Hippocampal formation (tissue), 2 donors: Measurements from ENCODE around the gene FXYD3.
"Not testable (repeated sequence)": the region's sequence is repeated elsewhere in the genome, so short reads cannot be mapped to it uniquely, and the experiment has no call there.

ENCODE experiments used
- DNase-seq, 2 donors: peaks; one replicate each; lab custom pipeline; 2025; lab: John Stamatoyannopoulos, UW

FXYD3 gene

GRCh38 chr19:35086455-35086854 lies 29.2 kb upstream of the FXYD3 start:
- DNase-seq: peak in 1 of 2 donors; percentile 28

GRCh38 chr19:35087393-35087792 lies 28.2 kb upstream of the FXYD3 start:
- DNase-seq: no peak

- DNase-seq: no peak
Measured at GRCh38 chr19:35088131-35088913, 27.3 kb upstream of the FXYD3 start.

GRCh38 chr19:35089554-35089953 lies 26.1 kb upstream of the FXYD3 start:
- DNase-seq: no peak

GRCh38 chr19:35090160-35090505 lies 25.5 kb upstream of the FXYD3 start:
- DNase-seq: no peak

- DNase-seq: peak; percentile 43 to 51
Measured at GRCh38 chr19:35090506-35091214, 25.0 kb upstream of the FXYD3 start.

GRCh38 chr19:35093430-35093829 lies 22.2 kb upstream of the FXYD3 start:
- no peak for DNase-seq

- no peak for DNase-seq
Measured at GRCh38 chr19:35093941-35094647, 21.5 kb upstream of the FXYD3 start.

GRCh38 chr19:35094656-35095055 lies 21.0 kb upstream of the FXYD3 start:
- no peak for DNase-seq

GRCh38 chr19:35095667-35096368 lies 19.8 kb upstream of the FXYD3 start:
- DNase-seq: no peak

- no peak for DNase-seq
Measured at GRCh38 chr19:35098413-35099049, 17.1 kb upstream of the FXYD3 start.

- DNase-seq: no peak
Measured at GRCh38 chr19:35099155-35099896, 16.3 kb upstream of the FXYD3 start.

- no peak for DNase-seq
Measured at GRCh38 chr19:35099897-35100275, 15.7 kb upstream of the FXYD3 start.

- no peak for DNase-seq
Measured at GRCh38 chr19:35100588-35101533, 14.8 kb upstream of the FXYD3 start.

GRCh38 chr19:35101949-35102348 lies 13.7 kb upstream of the FXYD3 start:
- DNase-seq: not testable (repeated sequence)

GRCh38 chr19:35103614-35104013 lies 12.0 kb upstream of the FXYD3 start:
- not testable (repeated sequence) for DNase-seq

GRCh38 chr19:35104361-35104760 lies 11.3 kb upstream of the FXYD3 start:
- DNase-seq: no peak

- DNase-seq: no peak
Measured at GRCh38 chr19:35105047-35105410, 10.6 kb upstream of the FXYD3 start.

- DNase-seq: no peak
Measured at GRCh38 chr19:35105411-35106290, 10.0 kb upstream of the FXYD3 start.
